ENCODE measurements around the gene ZBTB44.
A peak's percentile ranks its signal among the peaks of the same experiment; 100 is the strongest.

ZBTB44 gene

DNA sequence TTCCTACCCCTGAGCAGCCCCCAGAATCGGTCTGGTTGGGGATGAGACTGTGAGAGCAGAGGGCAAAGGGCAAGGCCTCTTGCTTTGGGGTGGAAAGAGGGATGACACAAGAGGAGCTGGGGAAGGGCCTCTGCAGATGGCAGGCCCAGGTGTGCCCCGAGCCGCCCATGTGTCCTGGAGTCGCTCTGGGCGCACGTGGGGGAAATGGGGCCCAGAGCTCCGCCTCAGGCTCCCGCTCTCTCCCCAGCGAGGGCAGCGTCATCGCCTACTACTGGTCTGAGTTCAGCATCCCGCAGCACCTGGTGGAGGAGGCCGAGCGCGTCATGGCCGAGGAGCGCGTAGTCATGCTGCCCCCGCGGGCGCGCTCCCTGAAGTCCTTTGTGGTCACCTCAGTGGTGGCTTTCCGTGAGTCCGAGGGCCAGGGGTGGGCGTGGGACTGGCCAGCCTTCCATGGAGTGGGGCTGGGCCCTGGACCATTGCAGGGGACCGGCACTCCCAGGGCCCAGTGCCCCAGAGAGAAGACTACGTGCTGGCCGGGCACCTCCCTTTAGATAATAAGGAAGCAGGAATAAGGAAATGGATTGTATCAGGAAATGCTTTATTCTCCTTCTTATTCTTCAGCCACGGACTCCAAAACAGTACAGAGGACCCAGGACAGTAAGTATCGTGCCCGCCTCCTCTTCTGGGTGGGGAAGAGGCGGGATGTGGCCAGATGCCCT, 125.1 kb downstream of the ZBTB44 start:
- no peak for DNase-seq (ENCODE audit: low read depth)
- TF ChIP-seq, protein P1, sequence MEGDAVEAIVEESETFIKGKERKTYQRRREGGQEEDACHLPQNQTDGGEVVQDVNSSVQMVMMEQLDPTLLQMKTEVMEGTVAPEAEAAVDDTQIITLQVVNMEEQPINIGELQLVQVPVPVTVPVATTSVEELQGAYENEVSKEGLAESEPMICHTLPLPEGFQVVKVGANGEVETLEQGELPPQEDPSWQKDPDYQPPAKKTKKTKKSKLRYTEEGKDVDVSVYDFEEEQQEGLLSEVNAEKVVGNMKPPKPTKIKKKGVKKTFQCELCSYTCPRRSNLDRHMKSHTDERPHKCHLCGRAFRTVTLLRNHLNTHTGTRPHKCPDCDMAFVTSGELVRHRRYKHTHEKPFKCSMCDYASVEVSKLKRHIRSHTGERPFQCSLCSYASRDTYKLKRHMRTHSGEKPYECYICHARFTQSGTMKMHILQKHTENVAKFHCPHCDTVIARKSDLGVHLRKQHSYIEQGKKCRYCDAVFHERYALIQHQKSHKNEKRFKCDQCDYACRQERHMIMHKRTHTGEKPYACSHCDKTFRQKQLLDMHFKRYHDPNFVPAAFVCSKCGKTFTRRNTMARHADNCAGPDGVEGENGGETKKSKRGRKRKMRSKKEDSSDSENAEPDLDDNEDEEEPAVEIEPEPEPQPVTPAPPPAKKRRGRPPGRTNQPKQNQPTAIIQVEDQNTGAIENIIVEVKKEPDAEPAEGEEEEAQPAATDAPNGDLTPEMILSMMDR (conservative IDR thresholded peaks at IDR 0.05; ENCODE audit: low read depth, low read length), result no peak
- no peak overlapping the region for H3K4me3 ChIP-seq (ENCODE audit: low read depth, low read length)

DNA sequence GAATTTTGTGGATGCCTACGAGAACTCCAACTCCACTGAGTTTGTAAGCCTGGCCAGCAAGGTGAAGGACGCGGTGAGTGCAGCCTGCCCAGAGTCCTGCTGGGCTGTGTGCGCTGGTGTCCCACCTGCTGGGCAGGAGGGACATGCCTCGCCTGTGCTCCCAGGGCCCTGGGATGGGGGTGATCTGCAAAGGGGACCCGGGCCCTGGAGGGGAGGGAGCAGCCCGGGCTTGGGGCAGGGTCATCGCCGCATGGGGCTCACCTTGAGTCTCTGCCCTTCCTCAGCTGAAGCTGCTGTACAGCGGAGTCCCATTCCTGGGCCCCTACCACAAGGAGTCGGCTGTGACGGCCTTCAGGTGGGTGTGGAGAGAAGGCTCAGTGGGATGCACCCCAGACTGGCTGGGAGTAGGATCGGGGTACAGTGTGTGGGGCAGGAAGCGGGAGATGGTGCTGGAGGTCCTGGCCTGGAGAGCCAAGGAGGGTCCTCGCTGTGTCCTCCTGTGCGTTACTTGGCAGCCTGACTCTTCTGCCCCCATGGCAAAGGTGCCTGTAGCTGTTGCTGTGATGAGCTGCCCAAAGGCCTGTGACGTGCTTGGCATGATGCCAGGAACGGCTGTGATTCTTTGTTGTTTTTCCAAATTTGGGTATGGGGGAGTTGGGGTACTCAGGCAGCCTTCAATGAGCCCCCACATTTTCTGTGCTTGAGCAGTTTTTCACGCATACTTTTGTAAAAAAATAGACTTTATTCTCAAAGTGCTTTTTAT, 126.0 kb downstream of the ZBTB44 start:
- DNase-seq (ENCODE audit: low read depth), result no peak
- TF ChIP-seq, protein P1 (conservative IDR thresholded peaks at IDR 0.05; ENCODE audit: low read depth, low read length), result no peak
- H3K4me3 ChIP-seq (ENCODE audit: low read depth, low read length), result no peak overlapping the region

DNA sequence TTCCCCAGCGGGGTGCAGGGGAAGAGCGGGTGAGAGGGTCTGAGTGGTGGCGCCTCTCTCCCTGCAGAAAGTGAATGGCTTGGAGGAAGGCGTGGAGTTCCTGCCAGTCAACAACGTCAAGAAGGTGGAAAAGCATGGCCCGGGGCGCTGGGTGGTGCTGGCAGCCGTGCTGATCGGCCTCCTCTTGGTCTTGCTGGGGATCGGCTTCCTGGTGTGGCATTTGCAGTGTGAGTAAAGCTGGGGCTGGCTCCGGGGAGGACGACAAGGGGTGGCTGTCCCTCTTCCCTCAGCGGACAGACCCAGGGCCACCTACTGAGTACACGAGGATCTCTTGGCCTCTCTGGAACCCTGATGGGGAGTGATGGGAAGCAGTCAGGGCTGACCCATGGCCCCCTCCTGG, 126.7 kb downstream of the ZBTB44 start:
- TF ChIP-seq, protein P1 (conservative IDR thresholded peaks at IDR 0.05; ENCODE audit: low read depth, low read length), result no peak
- no peak for DNase-seq (ENCODE audit: low read depth)
- H3K4me3 ChIP-seq (ENCODE audit: low read depth, low read length), result no peak overlapping the region

DNA sequence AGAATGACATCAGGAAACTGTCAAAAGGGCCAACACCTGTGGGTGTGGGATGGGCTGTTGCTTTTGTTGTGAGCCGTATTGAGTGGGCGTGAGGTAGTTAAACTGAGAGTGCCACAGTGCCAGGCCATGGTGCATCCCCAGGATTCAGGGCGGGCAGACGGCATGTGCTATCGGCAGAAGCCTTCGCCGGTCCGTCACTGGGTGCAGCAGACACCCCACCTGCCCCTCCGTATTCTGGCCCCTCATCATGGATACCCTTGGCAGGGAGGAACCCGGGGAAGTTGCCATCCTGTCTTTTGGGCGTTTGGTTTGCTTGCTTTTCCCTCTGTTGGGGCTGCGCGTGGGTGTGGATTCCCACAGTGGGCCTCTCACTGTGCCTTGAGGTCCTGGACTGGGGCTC, 127.6 kb downstream of the ZBTB44 start:
- H3K4me3 ChIP-seq (ENCODE audit: low read depth, low read length), result no peak overlapping the region

DNA sequence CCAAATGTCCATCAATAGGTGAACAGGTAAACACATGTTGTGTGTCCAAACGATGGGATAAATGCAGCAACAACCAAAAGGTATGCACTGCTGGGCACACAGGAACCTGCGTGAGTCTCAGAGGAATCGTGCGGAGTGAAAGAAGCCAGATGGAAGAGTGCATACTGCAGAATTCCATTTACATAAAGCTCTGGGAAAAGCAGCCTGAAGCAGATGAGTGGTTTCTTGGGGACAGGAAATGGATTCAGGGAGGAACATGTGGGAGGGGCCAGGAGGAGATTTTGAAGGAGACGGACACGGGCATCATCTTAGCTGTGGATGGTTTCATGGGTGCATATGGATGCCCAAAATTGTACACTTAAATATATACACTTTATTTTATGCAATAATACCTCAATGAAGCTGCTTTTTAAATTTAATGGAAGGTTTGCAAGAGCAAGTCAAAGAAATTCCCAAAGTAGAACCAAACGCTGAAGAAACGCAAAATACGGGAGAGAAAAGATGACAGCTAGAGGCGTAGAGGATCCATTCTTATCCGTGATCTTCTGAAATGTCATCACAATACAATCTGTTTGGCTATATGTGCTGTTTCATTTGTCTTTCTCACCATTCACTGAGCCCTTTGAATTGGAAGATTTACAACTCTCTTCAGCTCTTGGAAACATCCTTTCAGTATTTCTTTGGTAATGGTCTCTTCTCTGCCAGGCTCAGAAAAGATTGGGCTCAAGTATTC, 130.7 kb downstream of the ZBTB44 start:
- TF ChIP-seq, protein P1 (conservative IDR thresholded peaks at IDR 0.05; ENCODE audit: low read depth, low read length), result no peak
- DNase-seq (ENCODE audit: low read depth), result no peak
- no peak overlapping the region for H3K4me3 ChIP-seq (ENCODE audit: low read depth, low read length)

More for the DNA sequence above, 127.6 kb downstream of the ZBTB44 start:
- no peak for DNase-seq (ENCODE audit: low read depth)
- TF ChIP-seq, protein P1 (conservative IDR thresholded peaks at IDR 0.05; ENCODE audit: low read depth, low read length), result no peak

DNA sequence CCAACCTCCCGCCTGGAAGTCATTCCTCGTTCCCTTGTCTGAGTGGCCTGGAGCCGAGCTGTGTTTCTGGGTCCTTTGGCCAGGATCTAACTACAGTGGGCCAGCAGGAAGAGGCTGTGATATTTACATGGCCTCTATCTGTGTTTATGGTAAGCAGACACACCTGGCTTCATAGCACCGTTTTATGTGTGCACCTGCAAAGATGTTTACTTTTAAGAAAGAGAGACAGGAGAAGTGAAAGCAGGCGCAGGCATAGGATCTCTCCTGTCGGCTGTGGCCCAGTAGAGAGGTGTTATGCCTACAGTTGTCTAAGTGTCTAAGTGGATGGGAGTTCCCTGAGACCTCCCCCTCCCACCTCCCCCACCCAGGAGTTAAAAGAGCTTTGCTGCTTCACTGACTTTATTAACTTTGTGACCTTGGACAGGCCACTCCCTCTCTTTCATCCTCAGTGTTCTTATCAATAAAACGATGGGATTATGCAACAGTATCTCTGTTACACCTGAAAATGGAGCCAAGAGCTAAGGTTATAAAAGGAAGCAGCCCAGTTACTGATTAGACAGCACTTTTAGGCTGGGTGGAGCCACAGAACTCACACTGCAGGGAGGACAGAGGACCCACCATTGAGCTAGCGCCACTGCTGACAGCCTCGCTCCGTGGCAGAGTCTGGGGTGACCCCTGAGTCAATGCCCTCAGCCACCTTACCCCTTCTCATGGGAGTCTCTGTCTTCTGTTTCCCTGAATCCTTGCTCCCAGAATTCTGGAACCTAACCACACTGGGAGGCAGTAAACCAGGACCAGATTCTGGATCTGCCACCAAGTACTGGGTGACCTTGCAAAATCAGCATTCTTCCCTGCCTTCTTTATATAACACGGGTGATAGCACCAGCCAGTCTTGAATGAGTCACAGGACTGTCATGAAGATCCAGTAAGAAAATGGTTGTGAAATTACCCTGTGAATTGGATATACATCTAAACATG, 133.1 kb downstream of the ZBTB44 start:
- TF ChIP-seq, protein P1 (conservative IDR thresholded peaks at IDR 0.05; ENCODE audit: low read depth, low read length), result no peak
- peak; percentile 81 for DNase-seq (ENCODE audit: low read depth)
- no peak overlapping the region for H3K4me3 ChIP-seq (ENCODE audit: low read depth, low read length)
